Bronchial epithelial cell (primary cell): ENCODE results near the gene DPT. TPM values are rescaled to one million over a fixed set of nuclear protein-coding genes. Genes with fewer than 3 reads are reported as not detected.

Experiments
- DNase-seq: peaks from one replicate; pipeline ENCODE4 v3.0.0-alpha.2; 2010; ENCODE audit warnings: low read depth
- FAIRE-seq: peaks from 2 replicates; lab custom pipeline; 2011; peaks lifted over from hg19 to GRCh38; lab: Jason Lieb, UNC
- H3K27me3 ChIP-seq: 2 replicates; pipeline ENCODE4 v1.5.1; 2011; ENCODE audit warnings: low read length; ENCODE audit not compliant: control insufficient read depth, insufficient read depth
- H3K36me3 ChIP-seq: 2 replicates; pipeline ENCODE4 v1.5.1; 2011; ENCODE audit warnings: low read length; ENCODE audit not compliant: control insufficient read depth, insufficient read depth
- H3K4me3 ChIP-seq: 2 replicates; pipeline ENCODE4 v1.5.1; 2011; ENCODE audit warnings: mild to moderate bottlenecking, low read depth, low read length, control low read depth
- total RNA-seq: library from RNA; depleted of rRNA; stranded (reverse); fragments of >200 nt; gene quantifications from 2 replicates; pipeline ENCODE4 v1.2.1, GENCODE V29; 2014
- TF ChIP-seq, protein P1 (sequence below): IDR thresholded peaks from 2 replicates; pipeline ENCODE4 v1.5.1; 2011; ENCODE audit warnings: mild to moderate bottlenecking, moderate library complexity, low read length, control low read depth, inconsistent platforms; ENCODE audit not compliant: insufficient read depth, severe bottlenecking

DPT gene
- total RNA-seq, 1 donor from 2014 or later = not detected

DNA sequence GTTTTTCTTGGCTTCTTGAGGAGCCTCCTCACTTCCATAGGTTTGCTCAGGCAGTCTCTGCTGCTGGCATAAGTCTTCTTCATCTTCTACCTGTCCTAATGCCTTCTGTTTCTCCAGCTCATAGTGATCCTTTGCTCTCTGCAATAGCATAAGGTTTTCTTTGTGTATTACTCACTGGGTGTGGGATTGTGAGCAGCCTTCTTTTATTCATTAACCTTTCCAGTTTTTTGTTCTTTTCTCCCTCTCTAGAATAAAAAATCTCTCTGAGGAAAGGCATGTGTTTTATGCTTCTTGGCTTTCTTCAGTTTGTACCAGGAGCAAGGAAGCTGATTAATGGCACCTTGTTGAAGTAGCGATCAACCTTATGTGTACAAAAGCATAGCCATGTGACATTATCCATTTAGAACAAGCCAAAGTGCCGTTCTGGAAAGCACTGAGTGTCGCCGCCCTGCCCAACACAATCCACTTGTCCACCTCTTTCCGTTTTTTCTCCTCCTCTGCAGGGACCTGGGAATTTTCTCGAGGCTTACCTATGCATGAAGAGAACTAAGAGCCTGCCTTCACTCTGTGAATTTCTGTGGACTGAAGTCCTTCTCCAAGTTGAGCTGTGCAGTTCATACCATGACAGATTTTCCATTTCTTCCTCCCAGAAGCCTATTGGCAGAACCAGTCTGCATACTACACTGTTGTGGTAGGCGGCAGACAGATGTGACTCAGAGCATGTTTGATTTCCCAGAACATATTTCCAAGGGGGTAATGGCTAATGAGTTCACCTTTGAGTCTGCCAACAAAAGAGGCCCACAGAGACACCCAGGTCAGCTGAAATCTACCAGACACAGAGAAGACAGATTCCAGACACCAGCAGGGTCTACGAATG is 39.0 kb downstream of the DPT start:
- DNase-seq (peak; percentile 81), FAIRE-seq (peak; percentile 7)
- Histone ChIP-seq H3K27me3 (no peaks in the 10 kb centered on the region), H3K36me3 (no peaks in the 10 kb centered on the region), H3K4me3 (no peak overlapping the region)
- TF ChIP-seq, protein P1, sequence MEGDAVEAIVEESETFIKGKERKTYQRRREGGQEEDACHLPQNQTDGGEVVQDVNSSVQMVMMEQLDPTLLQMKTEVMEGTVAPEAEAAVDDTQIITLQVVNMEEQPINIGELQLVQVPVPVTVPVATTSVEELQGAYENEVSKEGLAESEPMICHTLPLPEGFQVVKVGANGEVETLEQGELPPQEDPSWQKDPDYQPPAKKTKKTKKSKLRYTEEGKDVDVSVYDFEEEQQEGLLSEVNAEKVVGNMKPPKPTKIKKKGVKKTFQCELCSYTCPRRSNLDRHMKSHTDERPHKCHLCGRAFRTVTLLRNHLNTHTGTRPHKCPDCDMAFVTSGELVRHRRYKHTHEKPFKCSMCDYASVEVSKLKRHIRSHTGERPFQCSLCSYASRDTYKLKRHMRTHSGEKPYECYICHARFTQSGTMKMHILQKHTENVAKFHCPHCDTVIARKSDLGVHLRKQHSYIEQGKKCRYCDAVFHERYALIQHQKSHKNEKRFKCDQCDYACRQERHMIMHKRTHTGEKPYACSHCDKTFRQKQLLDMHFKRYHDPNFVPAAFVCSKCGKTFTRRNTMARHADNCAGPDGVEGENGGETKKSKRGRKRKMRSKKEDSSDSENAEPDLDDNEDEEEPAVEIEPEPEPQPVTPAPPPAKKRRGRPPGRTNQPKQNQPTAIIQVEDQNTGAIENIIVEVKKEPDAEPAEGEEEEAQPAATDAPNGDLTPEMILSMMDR = no peak

GRCh38 chr1:168689327-168689657 is 39.7 kb downstream of the DPT start:
- Histone ChIP-seq H3K27me3 (no peaks in the 10 kb centered on the region), H3K36me3 (no peaks in the 10 kb centered on the region), H3K4me3 (no peak overlapping the region)
- FAIRE-seq = no peak
- TF ChIP-seq, protein P1 = no peak
- DNase-seq = no peak

- no peaks in the 10 kb centered on the region for H3K27me3 ChIP-seq
- TF ChIP-seq, protein P1 = no peak
- no peak overlapping the region for H3K4me3 ChIP-seq
- no peak for DNase-seq
- no peaks in the 10 kb centered on the region for H3K36me3 ChIP-seq
- no peak for FAIRE-seq
Observed at GRCh38 chr1:168688644-168689326, 40.2 kb downstream of the DPT start.

DNA sequence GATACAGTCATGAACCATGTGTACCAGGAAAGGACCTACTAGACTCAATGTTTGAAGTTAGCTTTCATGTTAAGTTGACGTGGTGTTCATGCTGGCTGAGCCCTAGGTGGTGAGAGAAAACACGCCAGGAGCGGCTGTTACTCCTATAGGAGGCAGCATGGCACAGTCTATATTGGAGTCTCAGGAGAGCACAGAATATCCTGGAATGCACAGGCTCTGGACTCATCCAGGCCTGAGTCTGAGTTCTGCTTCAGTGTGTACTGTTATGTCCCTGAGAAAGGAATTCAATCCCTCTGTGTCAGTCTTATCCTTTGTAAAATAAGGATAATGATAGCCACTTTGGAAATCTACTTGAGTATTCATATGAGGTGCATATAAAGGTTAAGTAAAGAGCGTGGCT is 41.2 kb downstream of the DPT start:
- TF ChIP-seq, protein P1 = peak; percentile 30
- FAIRE-seq = no peak
- Histone ChIP-seq H3K36me3 (no peaks in the 10 kb centered on the region), H3K4me3 (no peak overlapping the region), H3K27me3 (no peaks in the 10 kb centered on the region)
- DNase-seq = peak; percentile 10

DNA sequence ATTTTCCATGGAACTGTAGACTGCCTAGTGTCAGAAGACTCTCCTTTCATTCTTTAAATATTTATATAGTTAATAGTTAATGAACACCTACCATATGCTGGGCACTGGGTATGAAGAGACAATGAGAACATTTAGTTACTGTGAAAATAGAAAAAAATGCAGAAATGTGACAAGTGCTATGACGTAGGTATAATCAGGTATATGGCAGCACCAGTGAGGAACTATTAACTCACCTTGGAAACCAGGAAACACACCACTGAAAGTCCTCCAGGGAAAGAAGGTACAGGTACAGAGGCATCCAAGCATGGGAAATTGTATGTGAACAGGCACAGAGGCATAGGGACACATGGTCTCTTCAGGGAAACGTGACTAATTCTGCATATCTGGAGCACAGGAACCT is 42.3 kb downstream of the DPT start:
- no peak for DNase-seq
- no peak overlapping the region for H3K4me3 ChIP-seq
- no peaks in the 10 kb centered on the region for H3K27me3 ChIP-seq
- TF ChIP-seq, protein P1 = no peak
- H3K36me3 ChIP-seq = no peaks in the 10 kb centered on the region
- no peak for FAIRE-seq
